MCF 10A (cell line): ENCODE results near the gene MLXIPL. TPM values are rescaled to one million over a fixed set of nuclear protein-coding genes. Genes with fewer than 3 reads are reported as not detected.

ENCODE experiments used
- BruUV-seq: library from RNA; stranded (reverse); fragments of 400-500 nt; replicated peaks from 2 replicates; lab custom pipeline; 2021; lab: Mats Ljungman, UMichigan
- CTCF ChIA-PET: fragments of 300-600 bp; sonication (Branson Sonifier 250); formaldehyde crosslinking; extraction: SDS; loops from one replicate; lab custom pipeline; 2021; ENCODE audit warnings: antibody characterized with exemption, inconsistent platforms; lab: Yijun Ruan, JAX
- POLR2A ChIA-PET: fragments of 300-600, 350-650 bp; sonication (Branson Sonifier 250); formaldehyde crosslinking; extraction: SDS; loops from one replicate; lab custom pipeline; 2020; ENCODE audit warnings: antibody characterized with exemption, inconsistent platforms; lab: Yijun Ruan, JAX
- DNase-seq: peaks from one replicate; pipeline ENCODE4 v3.0.0-alpha.2; 2018; ENCODE audit not compliant: unreplicated experiment
- H3K27ac Mint-ChIP-seq: one replicate; pipeline ENCODE4 v1.8.0; 2022; ENCODE audit warnings: mild to moderate bottlenecking, low read depth, mixed read lengths; ENCODE audit not compliant: unreplicated experiment
- H3K27me3 Mint-ChIP-seq: one replicate; pipeline ENCODE4 v1.8.0; 2022; ENCODE audit warnings: mixed read lengths; ENCODE audit not compliant: insufficient read depth, unreplicated experiment
- H3K36me3 Mint-ChIP-seq: one replicate; pipeline ENCODE4 v1.8.0; 2022; ENCODE audit warnings: mild to moderate bottlenecking, moderate library complexity, mixed read lengths; ENCODE audit not compliant: insufficient read depth, unreplicated experiment
- H3K4me1 Mint-ChIP-seq: one replicate; pipeline ENCODE4 v1.8.0; 2022; ENCODE audit warnings: mixed read lengths; ENCODE audit not compliant: insufficient read depth, unreplicated experiment
- H3K4me3 Mint-ChIP-seq: one replicate; pipeline ENCODE4 v1.8.0; 2022; ENCODE audit warnings: mild to moderate bottlenecking, moderate library complexity, mixed read lengths; ENCODE audit not compliant: unreplicated experiment
- H3K9me3 Mint-ChIP-seq: one replicate; pipeline ENCODE4 v1.8.0; 2022; ENCODE audit warnings: mixed read lengths; ENCODE audit not compliant: unreplicated experiment
- intact Hi-C: fragments of 100-400 bp; cut with micrococcal nuclease; formaldehyde crosslinking; loops from 2 replicates; pipeline ENCODE4 v1.14.1; 2022
- total RNA-seq: library from RNA; stranded (reverse); gene quantifications from 2 replicates; pipeline ENCODE4 v1.2.3, GENCODE V29; 2022
- TF ChIP-seq, protein P1 (sequence below): fragments of 200-600 bp; IDR thresholded peaks from one replicate; pipeline ENCODE4 v1.8.0; 2022; ENCODE audit warnings: antibody characterized with exemption, mild to moderate bottlenecking; ENCODE audit not compliant: unreplicated experiment

The MLXIPL gene
- total RNA-seq, 1 experiment from 2014 or later = not detected

DNA sequence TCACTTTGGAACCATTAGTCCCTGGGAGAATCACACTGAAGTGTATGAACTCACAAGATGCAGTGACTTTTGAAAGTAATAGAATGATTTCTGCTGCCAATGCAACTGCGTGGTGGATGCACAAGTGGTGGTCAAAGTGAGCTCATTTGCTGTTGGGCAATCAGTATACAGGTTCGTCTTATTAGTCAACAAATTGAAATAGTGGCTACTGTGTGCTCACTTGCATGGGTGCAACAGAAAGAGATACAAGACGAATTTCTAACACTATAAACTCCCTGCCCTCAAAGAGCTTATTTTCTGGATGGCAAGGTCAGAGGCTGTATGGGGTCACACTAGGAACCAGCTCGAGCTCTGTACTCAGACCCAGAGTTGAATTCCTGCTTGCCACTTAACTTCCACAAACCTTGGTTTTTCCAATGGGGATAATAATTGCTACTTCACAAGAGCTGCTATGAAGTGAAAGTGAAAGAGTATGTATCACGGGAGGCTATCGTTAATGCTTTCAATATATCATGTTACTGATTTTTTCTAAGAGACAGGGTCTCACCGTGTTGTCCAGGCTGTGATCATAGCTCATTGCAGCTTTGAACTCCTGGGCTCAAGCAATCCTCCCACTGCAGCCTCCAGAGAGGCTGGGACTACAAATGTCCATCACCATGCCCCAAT, 58.5 kb downstream of the MLXIPL start:
- CTCF ChIA-PET = interaction anchor here (0.6 to 1.1 kb wide), 2 partner anchors 45 to 451 kb away, joined by 3 to 4 read pairs; no protein-coding TSS in a partner anchor
- intact Hi-C loops = no loop called here

DNA sequence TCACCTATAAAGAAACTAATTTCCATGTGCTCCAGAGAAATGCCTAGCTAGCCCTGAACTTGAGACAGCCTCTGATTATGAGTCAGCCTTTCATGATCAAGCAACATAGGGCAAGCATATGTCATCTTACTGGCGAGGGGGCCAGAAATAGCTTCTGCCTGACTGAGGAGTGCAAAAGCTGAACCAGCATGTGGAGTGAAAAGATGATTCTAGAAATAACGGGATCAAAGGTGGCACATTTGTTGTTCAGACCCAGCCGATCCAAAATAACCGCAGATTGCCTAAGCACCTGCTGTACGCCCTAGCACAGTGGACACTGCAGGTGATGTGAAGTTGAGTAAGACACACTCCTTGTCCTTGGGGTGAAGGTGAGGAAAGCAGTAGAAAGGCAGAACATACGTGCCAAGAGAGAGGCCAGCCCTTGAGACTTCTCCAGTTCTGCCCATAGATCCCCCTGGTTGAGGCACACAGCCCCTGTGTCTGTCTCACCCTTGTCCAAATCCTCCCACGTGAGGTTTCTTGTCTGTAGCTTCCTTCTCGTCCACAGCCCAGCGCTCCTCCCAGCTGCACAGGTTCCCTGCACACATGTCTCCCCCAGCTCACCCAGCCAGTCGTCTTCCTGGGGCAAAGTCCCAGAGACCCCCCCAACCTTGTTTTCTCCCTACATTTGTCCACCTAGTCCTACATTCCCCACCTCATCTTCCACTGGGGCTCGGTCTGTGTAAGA, 64.0 kb downstream of the MLXIPL start:
- Mint-ChIP-seq H3K27ac (peak overlapping the region; percentile 39), H3K36me3 (peaks cover 5% of the 10 kb centered on the region), H3K4me1 (peaks cover 20% of the 10 kb centered on the region), H3K9me3 (no peaks in the 10 kb centered on the region), H3K4me3 (no peak overlapping the region), H3K27me3 (no peaks in the 10 kb centered on the region)
- intact Hi-C loops = no loop called here
- no TSS peak for BruUV-seq
- ChIA-PET CTCF (interaction anchor here (0.5 to 1.4 kb wide), 6 partner anchors 10 to 841 kb away, joined by 3 to 4 read pairs (median 4); no protein-coding TSS in a partner anchor), POLR2A (interaction anchor here (0.5 to 3.0 kb wide), 9 partner anchors 10 to 165 kb away, joined by 3 to 22 read pairs (median 3); partner anchors contain the start of genes BAZ1B and TBL2)
- TF ChIP-seq, protein P1, sequence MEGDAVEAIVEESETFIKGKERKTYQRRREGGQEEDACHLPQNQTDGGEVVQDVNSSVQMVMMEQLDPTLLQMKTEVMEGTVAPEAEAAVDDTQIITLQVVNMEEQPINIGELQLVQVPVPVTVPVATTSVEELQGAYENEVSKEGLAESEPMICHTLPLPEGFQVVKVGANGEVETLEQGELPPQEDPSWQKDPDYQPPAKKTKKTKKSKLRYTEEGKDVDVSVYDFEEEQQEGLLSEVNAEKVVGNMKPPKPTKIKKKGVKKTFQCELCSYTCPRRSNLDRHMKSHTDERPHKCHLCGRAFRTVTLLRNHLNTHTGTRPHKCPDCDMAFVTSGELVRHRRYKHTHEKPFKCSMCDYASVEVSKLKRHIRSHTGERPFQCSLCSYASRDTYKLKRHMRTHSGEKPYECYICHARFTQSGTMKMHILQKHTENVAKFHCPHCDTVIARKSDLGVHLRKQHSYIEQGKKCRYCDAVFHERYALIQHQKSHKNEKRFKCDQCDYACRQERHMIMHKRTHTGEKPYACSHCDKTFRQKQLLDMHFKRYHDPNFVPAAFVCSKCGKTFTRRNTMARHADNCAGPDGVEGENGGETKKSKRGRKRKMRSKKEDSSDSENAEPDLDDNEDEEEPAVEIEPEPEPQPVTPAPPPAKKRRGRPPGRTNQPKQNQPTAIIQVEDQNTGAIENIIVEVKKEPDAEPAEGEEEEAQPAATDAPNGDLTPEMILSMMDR = no peak
- DNase-seq = peak; percentile 67

More for the DNA sequence above, 58.5 kb downstream of the MLXIPL start:
- POLR2A ChIA-PET = interaction anchor here (0.6 to 1.1 kb wide), 3 partner anchors 13 to 471 kb away, joined by 3 read pairs; partner anchors contain the start of genes BAZ1B and TBL2
- TF ChIP-seq, protein P1 = no peak
- DNase-seq = no peak
- no peak overlapping the region for H3K27ac Mint-ChIP-seq
- H3K36me3 Mint-ChIP-seq = peaks cover 27% of the 10 kb centered on the region
- no peaks in the 10 kb centered on the region for H3K27me3 Mint-ChIP-seq
- H3K4me1 Mint-ChIP-seq = peaks cover 9% of the 10 kb centered on the region
- BruUV-seq = no TSS peak
- H3K9me3 Mint-ChIP-seq = no peaks in the 10 kb centered on the region
- no peak overlapping the region for H3K4me3 Mint-ChIP-seq

DNA sequence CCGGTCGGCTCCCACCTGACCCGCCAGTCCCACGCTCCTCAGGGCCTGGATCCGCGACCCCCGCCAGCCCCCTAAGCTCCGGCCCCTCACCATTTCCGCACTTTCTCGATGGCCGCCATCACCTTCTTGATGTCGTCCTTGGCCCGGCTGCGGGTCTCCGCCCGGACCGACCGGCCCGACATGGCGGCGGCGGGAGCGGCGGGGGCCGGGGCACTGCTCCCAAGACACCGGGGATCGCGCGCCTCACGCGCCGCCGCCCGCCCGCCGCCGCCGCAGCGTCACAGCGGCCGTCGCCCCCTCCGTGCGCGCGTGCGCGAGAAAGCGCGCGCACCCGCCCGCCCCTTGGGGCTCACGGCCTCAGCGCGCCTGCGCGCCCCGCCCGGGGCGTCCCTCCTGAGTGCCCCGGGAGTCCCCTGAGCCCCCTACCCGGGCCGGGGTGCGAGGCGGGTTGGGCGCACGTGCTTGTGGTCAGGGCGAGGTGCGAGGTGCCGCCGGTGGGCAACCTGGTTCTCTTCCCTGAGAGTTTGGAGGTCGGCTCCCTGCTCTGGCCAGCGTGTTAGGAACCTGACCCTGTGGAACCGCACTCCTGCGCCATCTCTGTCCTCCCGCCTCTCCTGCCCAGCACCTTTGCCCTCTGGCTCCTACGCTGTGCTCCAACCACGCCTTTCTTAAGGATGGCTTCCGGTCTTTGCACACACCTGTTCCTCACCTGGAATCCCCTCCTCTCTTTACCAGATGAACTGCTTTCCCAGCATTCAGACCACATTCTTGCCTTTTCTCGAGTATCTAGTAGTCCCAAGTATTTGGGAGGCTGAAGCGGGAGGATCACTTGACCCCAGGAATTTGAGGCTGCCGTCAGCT, 66.7 kb downstream of the MLXIPL start, which contains the start of gene BCL7B:
TSS of gene BCL7B (minus strand) at position 294 of the 861 bp plus-strand sequence. CDS start at position 182, 112 bp downstream.
- Mint-ChIP-seq H3K4me1 (peaks cover 31% of the 10 kb centered on the region), H3K36me3 (peaks cover 16% of the 10 kb centered on the region), H3K27ac (peak within 1 kb of the TSS; percentile 95), H3K27me3 (no peaks in the 10 kb centered on the region), H3K4me3 (peak within 1 kb of the TSS; percentile 75), H3K9me3 (no peaks in the 10 kb centered on the region)
- TF ChIP-seq, protein P1 = no peak
- intact Hi-C loops = no loop called here
- POLR2A ChIA-PET = interaction anchor here (0.9 to 3.4 kb wide), 10 partner anchors 11 to 168 kb away, joined by 3 to 57 read pairs (median 5); partner anchors contain the start of genes BAZ1B and TBL2
- peak; percentile 68 for DNase-seq
- CTCF ChIA-PET = interaction anchor here (0.6 to 0.9 kb wide), 2 partner anchors 10 to 42 kb away, joined by 5 read pairs; no protein-coding TSS in a partner anchor
- BruUV-seq = no TSS peak
